HG02588 (cell line): ENCODE measurements around the gene ZBTB20.
A peak's percentile ranks its signal among the peaks of the same experiment; 100 is the strongest.

ENCODE experiments used
- ATAC-seq: cut with Tn5 transposase; IDR thresholded peaks from one replicate; pipeline ENCODE4 v1.9.1; 2021; ENCODE audit warnings: mild to moderate bottlenecking, moderate library complexity; ENCODE audit not compliant: unreplicated experiment

The ZBTB20 gene

DNA sequence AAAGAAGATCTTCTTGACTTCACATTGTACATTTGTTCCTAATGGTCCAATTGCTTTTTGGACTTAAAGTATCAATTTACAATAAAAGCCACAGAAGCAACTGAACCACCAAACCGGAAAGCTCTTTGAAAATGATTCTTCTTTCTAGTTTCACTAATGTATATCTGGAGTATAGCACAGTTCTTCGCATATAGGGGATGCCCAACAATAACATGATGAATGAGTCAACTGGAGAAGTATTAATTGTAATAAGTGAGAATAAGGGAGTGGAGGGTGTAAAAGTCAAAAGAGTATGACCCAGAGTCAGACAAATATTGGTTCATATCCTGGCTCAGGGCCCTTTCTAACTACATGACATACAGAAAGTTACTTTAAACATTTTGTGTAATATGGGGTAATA lies 425.2 kb downstream of the ZBTB20 start:
- ATAC-seq: peak; percentile 59

DNA sequence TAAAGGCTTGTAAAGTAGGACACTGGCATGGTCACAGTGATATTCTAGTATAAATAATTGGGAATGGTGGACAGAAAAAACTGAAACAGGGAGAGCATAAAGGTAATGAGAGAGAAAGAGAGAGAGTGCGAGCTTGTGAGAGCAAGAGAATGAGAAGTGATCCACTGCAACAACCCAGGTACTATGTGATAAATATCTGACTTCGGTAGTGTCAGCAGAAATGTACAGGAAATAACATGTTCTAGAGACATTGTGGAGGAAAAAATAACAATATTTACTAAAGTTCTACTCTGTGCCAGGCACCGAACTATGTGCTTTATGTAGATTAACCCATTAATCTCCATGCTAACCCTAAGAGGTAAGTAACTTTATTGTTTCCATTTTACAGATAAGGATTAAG lies 425.9 kb downstream of the ZBTB20 start:
- ATAC-seq: no peak

DNA sequence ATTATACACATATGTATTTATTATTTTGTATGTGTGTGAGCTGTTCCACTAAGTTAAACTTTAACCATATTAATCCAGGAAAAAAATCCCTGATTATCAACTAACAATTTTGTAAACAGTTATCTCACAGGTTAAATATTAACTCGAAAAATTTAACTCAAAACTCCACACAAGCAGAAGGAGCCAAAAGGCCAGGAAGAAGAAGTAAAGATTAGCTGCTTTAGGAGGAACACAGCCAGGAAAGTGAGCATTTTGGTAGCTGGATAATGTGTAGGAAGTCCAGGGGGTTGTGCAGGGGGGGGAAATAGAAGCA lies 428.2 kb downstream of the ZBTB20 start:
- no peak for ATAC-seq

DNA sequence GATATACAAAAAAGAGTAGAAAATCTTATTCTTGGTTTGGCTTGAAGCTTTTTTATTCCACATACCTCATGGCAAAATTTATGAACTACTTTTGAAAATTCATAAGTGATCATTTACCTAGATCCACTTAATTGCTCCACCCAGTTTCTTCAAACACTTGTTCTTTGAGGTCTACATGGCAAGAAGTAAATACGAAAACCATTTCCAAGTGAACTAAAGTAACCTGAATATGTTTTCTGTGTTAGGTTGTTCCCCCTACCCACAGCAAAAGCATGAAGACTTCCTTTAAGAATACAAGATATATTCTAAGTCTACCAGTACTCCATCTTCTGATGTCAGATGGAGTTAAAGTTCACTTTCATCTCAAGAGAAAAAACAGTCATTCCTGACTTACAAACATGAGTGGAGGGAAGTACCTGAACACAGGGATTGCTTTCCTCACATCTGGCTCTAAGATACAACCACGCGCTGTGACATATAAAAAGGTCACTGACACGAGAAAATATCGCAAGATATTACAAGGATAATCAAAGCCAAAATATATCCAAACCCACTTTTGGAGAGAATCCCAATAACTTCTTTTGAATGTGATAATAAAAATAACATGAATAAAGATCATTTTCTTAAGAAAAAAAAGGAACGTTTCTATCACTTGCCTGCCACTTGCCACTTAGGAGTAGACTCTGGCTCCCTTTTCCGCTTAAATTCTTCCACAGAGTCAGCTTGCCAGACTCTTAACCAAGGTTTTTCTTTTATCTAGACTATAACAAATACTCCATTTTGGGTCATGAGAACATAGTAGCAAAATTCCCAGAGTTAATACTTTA lies 428.8 kb downstream of the ZBTB20 start:
- ATAC-seq: no peak

DNA sequence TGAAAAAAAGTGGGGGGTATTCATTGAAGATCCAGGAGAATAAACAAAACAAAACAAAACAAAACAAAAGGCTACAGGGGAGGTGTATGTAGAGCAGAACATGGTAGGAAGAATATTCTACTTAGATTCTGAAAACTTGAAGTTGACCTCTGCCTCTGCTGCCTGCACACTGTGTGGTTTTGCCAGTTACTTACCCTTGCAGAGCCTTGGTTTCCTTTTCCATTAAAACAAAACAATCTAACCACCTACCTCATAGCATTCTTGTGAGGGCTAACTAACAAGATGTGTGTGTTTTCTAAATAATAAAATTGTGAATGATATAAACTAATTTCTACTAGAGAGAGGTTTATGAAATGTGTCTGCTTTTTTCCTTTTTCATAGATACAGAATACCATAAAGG lies 430.2 kb downstream of the ZBTB20 start:
- ATAC-seq: no peak

DNA sequence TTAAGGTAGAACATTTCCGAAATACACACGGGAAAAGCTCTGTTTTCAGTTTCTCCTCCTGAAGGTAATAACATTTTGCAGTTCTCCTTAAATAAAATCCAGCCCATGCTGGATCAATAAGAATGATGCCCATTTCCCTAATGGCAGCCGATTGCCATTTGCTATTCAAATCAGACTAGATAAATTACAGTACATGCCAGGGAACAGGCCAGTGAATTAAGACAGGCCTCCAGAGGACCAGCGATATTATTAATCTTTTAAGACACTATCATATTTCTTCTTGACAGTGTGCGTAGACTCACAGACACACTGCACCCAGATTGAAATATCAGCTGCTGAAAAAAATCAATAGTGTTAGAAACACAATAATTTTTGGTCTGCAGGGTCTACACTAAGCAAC lies 431.0 kb downstream of the ZBTB20 start:
- no peak for ATAC-seq

DNA sequence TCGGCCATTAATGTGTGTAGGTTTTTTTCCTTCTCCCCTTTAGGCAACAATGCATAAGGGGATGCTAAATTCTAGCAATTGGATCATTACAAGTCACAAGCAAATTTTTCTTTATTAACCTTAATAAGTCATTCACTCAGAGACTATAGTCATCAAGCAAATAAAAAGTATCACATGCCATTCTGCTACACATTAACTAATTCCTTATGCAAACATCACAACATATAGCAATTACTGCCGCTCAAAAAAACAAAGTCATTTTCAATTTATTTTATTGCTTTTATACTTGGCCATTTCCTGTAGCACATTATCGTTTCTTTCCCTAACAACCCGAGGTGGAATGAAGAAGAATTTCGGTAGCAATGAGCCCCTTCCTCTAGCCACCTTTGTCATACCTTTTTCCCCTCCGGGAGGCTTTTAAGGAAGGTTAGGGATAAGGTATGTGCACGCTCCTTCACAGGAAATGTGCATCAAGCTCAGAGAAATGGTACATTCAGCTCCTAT lies 432.1 kb downstream of the ZBTB20 start:
- no peak for ATAC-seq

DNA sequence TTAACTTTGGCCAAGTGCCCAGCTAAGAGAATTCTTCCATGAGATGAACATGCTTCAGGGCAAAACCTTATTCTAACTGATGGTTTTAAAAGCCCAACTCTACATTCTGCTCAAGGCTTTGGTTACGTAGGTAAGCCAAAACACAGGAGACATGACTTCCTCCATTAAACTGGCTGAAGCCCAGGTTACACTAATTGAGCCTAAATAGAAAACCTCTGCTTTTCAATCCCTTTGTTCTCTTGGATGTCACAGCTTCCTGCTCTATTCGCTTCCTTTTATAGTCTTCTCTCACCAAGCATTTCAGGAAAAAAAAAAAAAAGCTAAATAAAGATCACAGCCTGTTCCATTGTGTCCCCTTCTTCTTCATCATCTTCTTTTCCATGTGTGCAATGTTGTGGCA lies 432.9 kb downstream of the ZBTB20 start:
- no peak for ATAC-seq

DNA sequence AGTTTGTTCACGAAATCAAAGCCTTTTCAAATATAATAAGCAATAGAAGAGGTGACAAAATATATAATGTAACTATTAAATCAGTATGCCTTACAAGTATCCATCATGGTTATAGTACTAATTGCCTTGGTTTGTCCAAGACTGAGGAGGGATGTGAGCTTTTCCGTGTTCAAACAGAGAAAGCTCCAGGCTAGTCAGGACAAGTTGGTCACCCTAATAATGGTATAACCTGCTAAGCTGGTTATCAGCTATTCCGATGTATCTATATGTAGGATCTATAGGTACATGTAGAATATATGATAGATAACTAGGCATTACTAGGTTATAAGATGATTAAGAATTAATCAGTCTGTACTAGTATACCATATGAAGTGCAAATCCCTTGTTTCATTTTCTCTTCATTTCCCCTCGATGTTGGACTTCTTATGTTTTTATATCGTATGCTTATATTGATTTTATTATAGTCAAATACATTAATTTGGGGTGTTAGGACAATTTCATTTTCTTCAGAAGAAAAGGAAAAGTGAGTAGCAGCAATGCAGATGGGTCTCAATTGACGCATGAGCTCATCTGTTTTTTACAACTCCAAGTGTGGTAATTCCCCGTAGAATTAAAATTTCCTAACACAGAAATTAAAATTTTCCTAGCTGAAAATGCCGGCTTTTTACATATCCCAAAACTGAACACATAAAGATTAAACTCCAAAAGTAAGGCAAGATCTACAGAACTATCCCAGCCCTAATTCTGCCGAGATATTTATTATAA lies 434.2 kb downstream of the ZBTB20 start:
- ATAC-seq: no peak

DNA sequence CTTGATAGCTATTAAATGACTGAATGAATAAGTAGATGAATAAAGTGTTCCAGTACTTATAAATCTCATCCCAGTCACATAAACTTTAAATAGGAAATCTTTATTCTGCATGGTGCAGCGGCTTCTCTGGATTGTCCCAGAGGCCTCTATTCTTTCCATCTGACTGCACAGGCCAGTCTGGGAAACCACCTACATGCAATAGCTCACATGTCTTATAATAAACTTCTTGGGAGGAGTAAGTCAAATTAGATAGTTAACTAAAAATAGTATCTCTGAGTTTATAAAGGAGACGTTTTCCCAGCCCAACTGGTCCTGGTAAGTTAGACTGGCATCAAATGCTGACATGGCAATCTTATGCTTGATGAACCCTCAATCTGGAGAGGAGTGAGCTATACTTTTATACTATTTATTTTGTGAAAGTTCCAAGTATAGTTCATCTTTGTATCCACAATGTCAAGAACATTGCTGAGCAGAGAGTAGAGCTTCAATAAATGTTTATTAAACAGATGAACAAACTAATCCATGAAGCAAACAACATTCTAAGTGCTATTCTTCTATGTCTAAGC lies 435.7 kb downstream of the ZBTB20 start:
- ATAC-seq: no peak

DNA sequence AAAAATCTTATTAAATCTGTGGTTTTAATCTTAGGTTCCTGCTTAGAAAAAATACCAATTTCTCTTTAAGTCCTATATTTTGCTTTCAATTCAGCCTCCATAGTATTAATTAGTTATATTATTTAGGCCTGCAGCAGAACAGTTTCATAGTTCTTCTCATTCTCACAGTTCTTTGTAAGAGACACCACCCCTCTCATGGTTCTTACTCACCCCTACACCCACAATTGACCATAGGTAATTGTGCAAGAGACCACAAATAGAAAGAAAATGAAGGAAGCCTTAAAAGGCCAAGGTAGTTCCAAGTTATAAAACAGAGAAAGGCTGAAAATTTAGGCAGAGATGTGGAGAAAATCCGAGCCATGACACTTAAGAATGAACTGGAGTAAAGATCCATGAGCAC lies 438.0 kb downstream of the ZBTB20 start:
- ATAC-seq: no peak

DNA sequence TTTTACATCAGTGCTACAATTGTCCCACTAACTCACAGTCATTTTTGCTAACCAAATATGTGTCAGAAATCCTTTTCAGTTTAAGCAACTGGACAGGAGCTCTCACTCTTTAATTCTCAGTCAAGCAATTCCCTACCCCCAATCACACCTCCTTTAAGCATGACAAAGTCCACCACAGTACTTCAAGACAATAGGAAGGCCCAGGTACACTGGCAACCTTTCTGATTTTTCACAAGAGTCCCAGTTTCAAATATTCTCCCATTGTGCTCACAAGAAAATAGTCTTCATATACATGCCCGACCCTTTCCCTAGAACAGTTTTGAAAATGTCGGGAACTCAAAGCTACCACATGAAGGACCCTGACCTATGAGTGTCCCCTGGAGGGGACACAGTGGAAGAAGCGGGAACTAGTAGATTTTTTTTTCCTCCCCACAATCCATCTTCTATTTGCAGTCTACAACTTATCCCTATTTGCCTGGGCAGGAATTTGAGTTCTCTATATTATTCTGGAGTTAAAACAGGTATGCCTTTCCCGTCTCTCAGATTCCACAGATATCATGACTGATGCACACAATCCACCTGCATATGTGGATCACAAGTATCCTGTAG lies 439.7 kb downstream of the ZBTB20 start:
- no peak for ATAC-seq

DNA sequence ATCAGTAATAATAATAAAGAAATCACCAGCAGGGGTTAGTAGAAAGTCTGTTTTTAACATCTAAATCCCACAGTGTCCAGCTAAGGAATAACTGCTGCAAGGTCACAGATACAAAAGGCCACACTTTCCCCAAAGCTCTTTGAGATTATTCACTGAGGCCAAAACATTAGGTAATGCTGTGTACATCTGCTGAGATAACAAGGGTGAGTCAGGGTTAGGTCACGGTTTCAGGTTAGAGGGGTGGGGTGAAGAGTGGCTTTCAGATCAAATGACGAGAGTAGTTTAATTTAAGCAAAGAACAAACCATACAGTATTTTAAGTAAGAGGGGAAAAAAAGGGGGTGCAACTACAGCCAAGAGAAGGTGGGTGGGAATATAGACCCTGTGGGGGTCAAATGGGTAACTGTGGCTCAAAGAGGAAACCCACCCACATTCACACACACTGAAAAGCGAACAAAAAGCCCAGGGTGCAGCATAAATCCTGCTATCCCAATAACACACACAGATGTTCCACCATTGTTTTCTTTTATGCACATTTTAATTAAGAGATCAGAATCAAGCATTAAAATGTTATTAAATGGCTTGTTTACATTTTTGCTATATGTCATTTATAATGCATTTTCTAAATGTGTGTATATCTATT lies 440.4 kb downstream of the ZBTB20 start:
- no peak for ATAC-seq

DNA sequence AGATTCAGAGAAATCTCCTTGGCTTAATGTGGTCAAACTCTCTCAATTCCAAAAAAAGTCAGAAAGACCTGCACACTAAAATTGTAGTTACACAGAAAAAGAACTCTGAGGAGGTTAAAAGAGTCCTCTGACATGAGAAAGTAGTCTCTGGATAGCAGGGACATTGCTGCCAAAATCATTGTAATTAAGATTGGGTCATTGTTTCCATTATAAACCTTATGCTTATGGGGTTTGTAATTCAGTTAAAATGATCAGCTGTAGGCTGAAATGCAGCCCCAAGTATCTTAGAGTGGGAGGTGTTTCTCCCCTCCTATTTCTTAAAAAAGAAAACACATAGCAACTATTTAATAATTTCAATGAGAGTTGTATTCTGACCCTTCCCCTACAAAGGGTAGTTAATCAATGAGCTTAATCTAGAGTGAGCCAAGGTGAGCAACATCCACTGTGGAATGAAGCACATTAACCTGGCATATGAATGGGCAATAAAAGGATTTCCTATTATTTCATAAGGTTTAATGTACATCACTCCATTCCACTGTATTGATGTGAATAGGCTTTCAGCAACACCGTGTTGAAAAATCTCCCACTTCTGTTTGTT lies 446.4 kb downstream of the ZBTB20 start:
- no peak for ATAC-seq

DNA sequence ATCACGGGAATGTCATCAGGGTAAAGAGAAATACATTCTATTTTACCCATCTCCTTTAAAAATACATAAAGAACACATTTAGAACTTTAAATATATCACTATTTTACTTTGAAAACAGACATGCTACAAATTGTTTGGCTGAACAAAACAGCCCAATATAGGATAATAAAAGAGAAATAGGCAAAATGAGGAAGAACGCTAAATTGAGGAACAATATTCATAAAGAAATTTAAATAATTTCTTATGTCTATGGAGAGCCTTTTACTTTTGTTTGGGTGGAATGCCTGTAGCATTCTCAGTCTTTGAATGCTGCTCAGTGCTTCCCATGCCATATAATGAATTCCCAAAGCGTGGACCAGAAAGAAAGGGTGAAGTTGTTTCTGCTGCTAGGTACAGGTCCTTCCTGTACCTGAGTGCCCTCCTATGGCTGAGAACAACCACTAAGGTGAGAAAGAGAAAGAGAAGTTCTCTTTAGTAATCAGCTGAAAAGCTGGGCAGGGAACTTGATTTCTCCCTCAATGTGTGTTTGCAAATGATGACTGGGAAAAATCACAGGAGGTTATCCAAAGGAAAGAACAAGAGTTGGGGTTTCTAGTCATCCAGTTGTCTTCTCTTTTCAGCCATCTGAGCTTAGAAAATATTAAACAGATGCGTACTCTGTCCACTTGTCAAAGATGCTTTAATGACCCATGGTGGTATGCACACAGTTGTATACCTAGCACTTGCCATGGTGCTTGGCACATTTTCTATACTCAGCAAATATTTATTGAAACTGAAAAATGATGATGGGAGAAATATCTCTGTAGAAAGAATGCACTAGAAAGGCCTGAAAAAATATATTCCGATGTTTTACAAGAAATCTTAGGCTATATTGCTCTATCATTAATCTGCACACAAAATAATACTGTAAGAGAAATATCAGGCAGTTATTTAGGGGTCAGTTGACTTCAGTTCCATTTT lies 448.7 kb downstream of the ZBTB20 start:
- no peak for ATAC-seq

DNA sequence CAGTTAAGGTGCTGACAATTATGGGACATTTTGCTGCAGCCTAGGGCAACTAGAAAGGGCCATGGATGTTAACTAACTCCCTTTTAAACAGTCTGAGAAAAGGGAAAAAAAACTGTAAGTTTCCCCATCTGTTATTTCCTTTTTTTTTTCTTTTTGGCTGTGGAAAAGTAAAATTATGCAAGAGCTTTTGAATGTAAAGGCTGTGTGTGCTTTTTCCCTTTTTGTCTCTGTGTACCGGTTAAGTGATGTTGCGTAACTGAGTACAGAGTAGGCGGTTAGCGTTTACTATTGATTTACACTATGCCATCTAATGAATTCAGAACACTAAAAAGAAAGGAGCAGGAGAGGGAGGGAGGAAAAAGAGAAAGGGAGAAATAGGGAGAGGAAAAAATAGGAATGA lies 449.7 kb downstream of the ZBTB20 start:
- no peak for ATAC-seq

DNA sequence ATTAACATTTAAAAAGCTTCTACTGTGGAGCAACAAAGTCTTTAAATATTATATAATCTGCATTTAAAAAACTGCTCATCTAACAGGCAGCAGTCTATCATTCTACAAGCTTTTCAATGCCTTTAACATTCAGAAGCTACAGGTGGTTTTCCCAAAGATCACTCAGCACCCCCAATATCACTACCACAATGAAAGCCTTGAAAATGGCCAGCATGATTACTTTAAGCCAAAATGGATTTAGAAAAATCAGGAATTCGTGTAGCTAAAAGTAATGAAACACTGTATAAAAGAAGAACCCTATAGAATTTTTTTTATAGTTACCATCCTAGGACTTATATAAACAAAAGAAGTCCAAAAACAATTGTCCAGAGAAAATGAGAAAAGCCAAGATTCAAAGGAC lies 452.8 kb downstream of the ZBTB20 start:
- ATAC-seq: no peak

DNA sequence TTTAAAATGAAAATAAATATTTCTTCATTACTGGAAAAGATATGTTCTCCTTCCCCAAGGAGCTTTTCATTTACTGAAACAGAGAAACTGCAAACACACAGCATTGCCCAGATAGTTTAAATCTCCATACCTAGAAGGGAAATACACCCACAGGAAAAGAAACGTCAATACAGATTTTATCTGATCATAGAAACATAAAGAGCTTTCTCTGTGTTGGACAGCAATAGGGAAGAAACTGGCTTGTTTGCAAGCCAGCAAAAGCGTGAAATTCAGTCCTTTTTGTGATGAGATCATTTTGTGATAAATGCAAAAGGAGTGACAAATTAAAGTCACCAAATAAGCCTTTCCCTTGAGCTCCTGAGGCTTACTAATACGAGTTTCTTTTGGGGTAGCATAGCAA lies 455.2 kb downstream of the ZBTB20 start:
- no peak for ATAC-seq

DNA sequence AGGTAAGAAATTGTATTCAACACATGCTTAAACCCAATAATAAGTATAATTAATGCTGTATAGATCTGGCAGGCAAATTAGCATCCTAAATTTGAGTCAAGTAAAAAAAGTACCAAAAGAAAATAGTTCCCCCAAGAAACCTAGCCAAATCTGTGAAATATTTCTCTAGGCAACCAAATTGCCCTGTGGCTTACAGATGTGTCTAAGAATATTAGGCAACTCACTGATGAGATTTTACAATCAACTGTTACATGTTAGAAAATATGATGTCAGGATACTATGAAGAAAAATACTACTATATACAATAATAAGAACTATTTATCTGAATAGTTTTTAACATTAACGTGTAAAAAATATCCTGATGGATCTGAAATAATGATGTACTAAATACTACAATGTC lies 456.2 kb downstream of the ZBTB20 start:
- no peak for ATAC-seq

DNA sequence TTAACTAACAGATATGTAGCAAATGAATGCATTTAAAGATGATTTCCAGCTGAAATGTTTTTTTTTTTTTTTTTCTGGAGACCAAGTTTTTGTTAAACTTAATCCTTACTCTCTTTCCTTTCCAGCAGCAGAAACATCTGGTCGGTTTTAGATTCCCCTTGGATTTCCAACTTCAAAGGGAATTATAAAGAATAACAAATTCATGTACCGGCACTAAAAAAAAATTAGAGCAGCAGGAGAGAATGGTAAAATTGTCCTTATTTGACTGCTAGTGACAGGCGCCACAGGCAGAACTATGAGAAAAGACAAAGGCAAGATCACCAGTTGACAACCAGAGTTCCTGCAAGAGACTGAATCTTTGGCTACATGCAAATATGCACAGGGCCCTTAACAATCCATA lies 459.9 kb downstream of the ZBTB20 start:
- no peak for ATAC-seq
